GM12875 (cell line): ENCODE results near the gene MSRB1.
"Not testable (repeated sequence)": the region's sequence is repeated elsewhere in the genome, so short reads cannot be mapped to it uniquely, and the experiment has no call there.

Experiments used
- H3K4me3 ChIP-seq: one replicate; pipeline ENCODE4 v1.5.1; 2011; ENCODE audit warnings: low read depth, low read length, control low read depth
- TF ChIP-seq, protein P1 (sequence below): IDR thresholded peaks from 2 replicates; pipeline ENCODE4 v1.5.1; 2011; ENCODE audit warnings: low read depth, mild to moderate bottlenecking, control low read depth, inconsistent platforms, low read length, moderate library complexity, borderline replicate concordance; ENCODE audit not compliant: insufficient read depth

Gene MSRB1

DNA sequence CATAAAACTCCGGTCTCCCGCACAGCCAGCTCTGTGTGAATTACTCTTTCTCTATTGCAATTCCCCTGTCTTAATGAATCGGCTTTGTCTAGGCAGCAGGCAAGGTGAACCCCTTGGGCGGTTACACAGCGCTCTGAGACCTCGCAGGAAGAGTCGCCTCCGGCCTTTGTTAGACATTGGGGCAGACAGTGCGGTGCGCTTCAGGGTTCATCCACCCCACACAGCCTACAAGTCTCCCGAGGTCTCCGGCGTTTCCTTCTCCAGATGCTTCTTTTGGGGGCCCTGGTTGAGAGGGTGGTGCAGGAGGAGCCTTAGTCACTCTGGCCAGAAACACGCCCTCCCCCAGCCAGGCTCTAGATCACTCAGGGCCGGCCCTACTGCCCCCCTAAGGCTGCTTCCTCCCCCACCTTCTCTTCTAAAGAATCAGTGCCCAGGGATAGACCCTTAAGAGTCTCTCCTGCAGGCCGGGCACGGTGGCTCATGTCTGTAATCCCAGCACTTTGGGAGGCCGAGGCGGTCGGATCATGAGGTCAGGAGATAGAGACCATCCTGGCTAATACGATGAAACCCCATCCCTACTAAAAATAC lies 1.7 kb upstream of the MSRB1 start:
- TF ChIP-seq, protein P1, sequence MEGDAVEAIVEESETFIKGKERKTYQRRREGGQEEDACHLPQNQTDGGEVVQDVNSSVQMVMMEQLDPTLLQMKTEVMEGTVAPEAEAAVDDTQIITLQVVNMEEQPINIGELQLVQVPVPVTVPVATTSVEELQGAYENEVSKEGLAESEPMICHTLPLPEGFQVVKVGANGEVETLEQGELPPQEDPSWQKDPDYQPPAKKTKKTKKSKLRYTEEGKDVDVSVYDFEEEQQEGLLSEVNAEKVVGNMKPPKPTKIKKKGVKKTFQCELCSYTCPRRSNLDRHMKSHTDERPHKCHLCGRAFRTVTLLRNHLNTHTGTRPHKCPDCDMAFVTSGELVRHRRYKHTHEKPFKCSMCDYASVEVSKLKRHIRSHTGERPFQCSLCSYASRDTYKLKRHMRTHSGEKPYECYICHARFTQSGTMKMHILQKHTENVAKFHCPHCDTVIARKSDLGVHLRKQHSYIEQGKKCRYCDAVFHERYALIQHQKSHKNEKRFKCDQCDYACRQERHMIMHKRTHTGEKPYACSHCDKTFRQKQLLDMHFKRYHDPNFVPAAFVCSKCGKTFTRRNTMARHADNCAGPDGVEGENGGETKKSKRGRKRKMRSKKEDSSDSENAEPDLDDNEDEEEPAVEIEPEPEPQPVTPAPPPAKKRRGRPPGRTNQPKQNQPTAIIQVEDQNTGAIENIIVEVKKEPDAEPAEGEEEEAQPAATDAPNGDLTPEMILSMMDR: no peak
- H3K4me3 ChIP-seq: no peak overlapping the region

DNA sequence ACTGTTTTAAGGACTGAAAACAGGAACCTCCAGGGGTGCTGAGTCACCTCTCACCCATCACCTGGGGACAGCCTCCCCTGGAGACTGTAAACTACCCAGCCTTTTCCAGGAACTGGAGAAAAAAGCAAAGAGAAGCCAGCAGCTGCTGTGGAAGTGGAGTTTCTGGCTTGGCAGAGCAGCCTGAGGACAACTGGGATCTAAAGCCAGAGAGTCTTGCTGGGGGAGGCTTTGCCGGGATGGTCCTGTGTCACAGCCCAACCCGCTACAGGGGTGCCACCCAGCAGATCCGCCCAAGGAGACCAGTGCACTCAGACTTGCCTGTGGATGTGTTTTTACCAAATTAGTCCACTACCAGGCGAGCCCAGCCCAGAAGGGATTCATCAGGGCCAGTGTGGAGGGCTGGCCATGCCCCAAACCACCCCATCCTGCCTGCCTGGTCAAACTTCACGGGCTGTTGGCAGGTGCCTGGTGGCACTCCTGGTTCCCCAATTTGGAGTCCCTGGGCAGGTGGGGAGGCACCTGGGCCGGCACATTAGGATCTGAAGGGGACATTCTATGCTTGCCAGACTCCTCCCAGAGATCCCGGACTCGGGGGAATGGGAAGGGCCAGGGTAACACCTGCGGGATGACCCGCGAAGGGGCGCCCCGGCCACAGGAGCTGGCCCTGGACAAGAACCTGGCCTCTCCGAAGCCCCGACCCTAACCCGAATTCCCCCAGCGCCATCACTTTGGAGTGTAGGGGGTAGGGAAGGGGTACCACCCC lies 771 bp downstream of the MSRB1 start:
- TF ChIP-seq, protein P1: no peak
- H3K4me3 ChIP-seq: peak overlapping the region; percentile 65

DNA sequence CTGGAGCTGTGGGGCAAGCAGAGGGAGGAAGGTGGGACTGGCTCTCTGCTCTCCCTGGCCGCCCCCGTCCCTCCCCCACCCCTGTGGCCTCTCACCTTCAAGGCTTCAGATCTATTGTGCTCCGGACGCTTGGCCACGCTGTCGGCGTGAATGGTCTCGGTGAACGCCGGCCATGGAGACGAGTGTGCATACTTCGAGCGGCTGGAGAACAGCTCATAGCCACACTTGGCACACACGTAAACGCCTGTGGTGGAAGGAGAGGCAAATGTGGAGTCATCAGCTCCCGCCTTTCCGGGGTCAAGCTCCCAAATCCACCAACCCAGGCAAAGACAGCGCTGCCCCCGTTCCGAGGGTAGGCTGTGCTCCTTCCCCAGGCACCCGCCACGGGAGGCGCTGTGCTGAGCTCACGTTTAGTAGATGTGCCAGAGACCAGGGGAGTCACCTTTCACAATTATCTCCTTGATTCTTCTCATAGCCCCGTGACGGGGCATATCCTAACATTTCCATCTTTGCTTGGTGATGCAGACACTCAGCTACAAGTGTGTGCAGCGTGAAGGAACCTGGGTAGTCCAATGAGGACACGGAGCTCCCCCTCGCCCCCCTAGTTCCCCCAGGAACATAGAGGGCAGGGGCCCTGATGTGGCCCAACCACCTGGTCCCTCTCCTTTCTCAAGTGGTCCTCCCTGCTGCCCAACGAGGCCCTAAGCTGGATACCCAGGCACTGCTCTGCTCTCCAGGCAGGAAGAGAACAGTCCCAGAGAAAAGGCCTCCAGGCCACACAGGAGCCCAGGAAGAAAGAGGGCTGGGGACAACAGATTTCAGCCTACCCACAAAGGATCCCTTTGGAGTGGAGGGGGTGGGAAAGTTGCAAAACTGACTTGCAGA lies 1.6 kb downstream of the MSRB1 start:
- H3K4me3 ChIP-seq: peak overlapping the region; percentile 65

DNA sequence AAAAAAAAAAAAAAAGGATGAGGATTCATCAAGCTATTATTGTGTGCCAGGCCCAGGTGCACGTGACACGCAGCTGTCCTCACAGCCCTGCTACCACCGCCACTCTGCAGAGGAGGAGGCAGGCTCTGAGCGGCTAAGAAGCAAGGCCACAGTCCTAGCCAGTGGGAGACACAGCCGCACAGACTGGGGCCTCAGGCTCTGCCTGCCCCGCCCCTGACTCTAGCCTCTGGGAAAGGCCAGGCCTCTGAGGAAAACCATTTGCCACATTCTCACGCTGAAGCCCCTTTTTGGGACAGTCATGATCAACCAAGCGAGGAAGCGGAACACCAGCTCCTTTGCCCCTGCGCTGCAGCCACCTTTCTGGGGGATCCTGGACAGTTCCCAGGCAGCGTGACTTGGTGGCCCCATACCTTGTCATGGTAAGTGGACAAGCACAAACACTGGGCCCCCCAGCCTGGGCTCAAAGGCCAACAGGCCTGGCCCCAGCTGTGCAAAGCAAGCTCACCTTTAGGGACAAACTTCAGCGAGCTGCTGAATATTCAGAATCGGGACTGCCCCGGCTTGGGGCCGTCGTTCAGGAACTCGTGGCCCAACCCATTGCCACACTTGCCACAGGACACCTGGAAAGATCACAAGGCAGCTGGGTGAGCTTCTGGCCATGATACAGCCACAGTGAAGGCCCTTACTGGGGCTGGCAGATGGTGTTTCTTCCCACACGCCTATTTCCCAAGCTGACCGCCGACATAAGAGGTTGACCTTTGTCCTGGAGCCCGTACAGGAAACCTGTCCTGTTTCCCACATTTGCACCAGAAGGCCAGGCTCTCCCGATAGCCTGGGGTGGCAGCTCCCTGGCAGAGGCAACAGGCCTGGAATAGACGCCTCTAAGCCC lies 2.5 kb downstream of the MSRB1 start:
- TF ChIP-seq, protein P1: no peak
- H3K4me3 ChIP-seq: no peak overlapping the region

More for the DNA sequence above, 1.6 kb downstream of the MSRB1 start:
- TF ChIP-seq, protein P1: no peak

DNA sequence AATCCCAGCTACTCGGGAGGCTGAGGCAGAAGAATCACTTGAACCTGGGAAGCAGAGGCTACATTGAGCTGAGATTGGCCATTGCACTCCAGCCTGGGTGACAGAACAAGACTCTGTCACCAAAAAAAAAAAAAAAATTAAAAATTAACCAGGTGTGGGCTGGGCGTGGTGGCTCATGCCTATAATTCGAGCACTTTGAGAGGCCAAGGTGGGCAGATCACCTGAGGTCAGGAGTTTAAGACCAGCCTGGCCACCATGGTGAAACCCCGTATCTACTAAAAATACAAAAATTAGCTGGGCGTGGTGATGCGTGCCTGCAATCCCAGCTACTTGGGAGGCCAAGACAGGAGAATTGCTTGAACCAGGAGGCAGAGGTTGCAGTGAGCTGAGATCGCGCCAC lies 3.2 kb downstream of the MSRB1 start:
- H3K4me3 ChIP-seq: not testable (repeated sequence)

DNA sequence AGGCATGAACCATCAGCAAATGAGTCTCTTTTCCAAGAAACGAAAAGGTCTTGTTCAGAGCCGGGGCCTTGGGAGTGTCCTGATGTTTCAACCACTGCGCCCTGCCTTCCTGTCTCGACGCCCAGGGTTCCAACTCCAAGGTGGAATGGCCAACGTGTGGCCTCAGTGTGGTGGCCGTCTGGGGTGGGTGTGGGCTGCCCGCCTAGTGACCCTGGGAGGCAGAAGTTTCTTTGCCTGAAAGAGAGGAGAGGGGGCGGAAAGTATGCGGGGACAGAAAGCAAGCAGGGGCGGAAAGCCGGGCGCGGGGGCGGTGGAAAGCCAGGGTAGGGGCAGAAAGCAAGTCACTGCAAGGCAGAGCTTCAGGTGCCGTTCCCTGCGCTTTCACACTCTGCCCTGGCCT lies 4.1 kb downstream of the MSRB1 start:
- TF ChIP-seq, protein P1: no peak
- no peak overlapping the region for H3K4me3 ChIP-seq

DNA sequence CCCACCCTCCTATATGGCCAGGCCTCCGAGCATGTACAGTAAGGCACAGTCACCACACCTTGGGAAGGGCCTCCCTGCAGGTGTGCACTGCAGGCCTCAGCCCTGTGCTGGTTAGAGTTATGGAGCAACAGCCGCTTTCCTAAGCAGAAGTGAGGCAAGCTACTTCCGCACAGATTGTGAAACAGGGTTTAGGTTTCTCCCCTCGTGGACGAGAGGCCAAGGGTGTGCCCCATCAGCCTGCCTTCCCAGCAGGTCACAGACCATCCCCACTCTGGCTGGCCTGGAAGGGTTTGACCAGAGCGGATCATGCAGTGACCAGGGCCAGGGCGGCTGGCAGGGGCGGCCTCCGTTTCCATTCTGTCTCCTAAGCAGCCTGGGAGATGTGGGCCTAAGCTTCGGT lies 4.7 kb downstream of the MSRB1 start:
- TF ChIP-seq, protein P1: no peak
- H3K4me3 ChIP-seq: no peak overlapping the region
